Epidermal melanocyte (primary cell): ENCODE data around the gene ACP7.
"Not testable (repeated sequence)": the region's sequence is repeated elsewhere in the genome, so short reads cannot be mapped to it uniquely, and the experiment has no call there.

ENCODE experiments used
- DNase-seq: peaks from one replicate; pipeline ENCODE4 v3.0.0; 2011; ENCODE audit warnings: low spot score; ENCODE audit not compliant: insufficient read length

The ACP7 gene, protein sequence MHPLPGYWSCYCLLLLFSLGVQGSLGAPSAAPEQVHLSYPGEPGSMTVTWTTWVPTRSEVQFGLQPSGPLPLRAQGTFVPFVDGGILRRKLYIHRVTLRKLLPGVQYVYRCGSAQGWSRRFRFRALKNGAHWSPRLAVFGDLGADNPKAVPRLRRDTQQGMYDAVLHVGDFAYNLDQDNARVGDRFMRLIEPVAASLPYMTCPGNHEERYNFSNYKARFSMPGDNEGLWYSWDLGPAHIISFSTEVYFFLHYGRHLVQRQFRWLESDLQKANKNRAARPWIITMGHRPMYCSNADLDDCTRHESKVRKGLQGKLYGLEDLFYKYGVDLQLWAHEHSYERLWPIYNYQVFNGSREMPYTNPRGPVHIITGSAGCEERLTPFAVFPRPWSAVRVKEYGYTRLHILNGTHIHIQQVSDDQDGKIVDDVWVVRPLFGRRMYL

DNA sequence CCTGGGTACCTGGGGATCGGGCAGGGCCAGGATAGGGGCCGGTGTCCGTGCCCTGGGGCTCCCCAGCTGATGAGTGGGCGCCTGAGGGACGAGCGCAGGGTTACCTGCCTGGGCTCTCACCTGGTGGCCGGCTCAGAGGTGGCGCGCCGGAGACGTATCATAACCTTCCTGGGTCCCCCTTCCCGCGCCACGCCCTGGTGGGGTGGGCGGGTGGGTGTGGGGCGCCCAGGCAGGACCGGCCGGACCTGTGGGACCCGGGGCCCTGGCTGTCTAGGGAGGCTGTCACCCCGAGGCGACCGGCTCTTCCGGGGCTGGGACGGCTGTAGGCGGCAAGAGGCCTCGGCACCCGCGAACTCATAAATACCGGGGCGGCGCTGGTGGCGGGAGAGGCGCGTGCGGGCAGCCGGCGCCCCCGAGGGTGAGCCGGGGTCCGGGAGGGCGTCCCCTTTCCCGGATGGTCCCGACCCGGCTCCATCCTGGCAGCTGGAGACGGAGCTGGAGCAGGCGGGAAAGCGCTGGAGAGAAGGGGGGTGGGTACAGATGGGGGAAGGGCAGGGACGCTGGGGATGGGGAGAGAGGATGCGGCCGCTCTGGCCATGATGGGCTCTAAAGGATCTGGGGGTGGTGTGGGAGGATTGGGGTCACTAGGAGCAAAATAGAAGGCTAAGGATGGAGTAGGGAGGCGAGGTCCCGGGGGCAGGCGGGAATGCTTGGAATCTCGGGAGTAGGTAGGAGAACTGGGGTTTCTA, at the start of gene ACP7:
Gene ACP7, plus strand, starts transcription at position 386 of the 749 bp plus-strand sequence. CDS start 902 bp downstream, outside the sequence.
- no peak for DNase-seq

- no peak for DNase-seq
These were observed 47.6 kb upstream of the ACP7 start for GRCh38 chr19:39036581-39036980.

- DNase-seq, result no peak
These were observed 47.0 kb upstream of the ACP7 start for GRCh38 chr19:39037194-39037593.

DNA sequence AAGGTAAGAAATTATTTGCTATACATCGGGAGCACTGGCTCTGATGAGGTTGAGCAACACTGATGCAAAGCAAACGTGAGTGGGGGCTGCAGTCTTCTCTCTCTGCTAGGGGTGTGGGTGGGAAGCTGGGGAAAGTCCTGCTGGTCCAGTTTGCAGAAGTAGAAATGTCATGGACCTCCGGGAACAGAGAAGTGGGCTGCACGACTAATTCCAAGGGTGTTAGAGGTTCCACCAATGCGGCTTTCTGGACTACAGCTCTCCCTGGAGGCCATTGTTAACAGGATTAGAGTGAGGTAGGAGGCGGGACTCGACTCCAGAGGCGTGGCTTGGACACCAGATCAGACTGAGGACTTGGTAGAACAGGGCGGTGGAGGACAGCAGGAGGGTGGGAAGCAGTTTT, 46.1 kb upstream of the ACP7 start:
- peak; percentile 23 for DNase-seq

- DNase-seq, result no peak
These were observed 38.7 kb upstream of the ACP7 start for GRCh38 chr19:39045506-39045905.

- no peak for DNase-seq
These were observed 37.9 kb upstream of the ACP7 start for GRCh38 chr19:39046037-39046821.

- DNase-seq, result no peak
These were observed 37.1 kb upstream of the ACP7 start for GRCh38 chr19:39047073-39047472.

GRCh38 chr19:39052243-39052746, 31.9 kb upstream of the ACP7 start:
- DNase-seq, result no peak

DNA sequence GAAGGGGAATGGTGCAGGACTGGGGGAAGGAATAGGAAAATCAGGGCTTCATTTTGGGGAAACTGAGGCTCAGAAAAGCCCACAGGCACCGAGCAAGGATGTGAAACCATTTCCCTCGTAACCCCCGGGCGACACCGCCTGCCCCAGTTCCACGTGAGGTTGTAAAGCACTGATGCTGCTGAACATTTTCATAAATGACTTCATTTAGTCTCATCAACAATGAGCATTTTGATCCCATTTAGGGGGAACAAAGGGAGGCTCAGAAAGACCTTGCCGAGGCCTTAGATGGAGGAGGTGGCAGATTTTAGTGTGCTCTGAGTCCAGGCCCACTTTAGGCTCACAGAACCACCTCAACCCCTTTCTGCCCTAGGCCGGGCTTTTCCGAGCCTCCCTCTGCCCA, 31.3 kb upstream of the ACP7 start:
- DNase-seq, result no peak

- DNase-seq, result no peak
These were observed 30.7 kb upstream of the ACP7 start for GRCh38 chr19:39053276-39054090.

- no peak for DNase-seq
These were observed 30.1 kb upstream of the ACP7 start for GRCh38 chr19:39054091-39054470.

DNA sequence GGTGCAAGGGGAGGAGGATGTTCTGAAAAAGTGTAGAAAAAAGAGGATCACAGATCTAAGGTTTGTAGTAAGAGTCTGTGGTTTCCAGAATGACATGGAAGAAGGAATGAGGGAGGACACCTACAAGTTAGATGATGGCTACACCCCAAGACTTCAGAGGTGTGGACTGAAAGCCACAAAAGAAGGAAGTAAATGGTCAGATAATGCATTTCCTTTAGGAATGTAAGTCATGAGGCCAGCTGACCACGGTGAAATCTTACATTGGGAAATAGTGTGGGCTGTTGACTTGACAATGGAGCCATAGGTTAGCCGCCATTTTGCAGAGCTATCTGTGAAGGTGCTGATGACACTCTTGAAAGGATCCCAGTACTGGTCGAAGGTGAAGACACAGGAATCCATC, 26.6 kb upstream of the ACP7 start:
- DNase-seq, result no peak

DNA sequence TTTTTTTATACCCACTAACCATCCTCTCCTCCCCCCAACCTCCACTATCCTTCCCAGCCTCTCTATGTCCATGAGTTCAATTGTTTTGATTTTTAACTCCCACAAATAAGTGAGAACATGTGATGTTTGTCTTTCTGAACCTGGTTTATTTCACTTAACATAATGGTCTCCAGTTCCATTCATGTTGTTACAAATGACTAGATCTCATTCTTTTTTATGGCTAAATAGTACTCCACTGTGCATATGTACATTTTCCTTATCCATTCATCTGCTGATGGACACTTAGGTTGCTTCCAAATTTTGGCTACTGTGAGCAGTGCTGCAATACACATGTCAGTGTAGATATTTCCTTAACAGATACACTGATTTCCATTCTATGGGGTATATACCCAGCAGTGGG, 24.9 kb upstream of the ACP7 start:
- DNase-seq, result no peak

DNA sequence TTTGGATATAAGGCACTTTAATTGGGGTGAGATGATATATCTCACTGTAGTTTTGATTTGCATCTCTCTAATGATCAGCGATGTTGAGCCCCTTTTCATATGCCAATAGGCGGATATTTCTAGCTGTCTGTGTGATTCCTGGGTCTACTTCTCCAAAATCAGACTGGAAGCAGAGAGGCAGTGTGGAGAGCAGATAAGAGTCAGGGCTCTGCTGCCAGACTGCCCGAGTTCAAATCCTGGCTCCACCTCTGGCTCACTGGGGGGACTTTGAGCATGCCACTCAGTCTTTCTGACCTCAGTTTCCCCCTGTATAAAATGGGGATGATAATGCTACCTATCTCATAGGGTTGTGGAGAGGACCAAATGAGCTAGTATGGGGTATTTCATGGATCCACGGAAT, 24.0 kb upstream of the ACP7 start:
- no peak for DNase-seq

GRCh38 chr19:39064405-39064804, 19.8 kb upstream of the ACP7 start:
- no peak for DNase-seq

- DNase-seq, result no peak
These were observed 18.2 kb upstream of the ACP7 start for GRCh38 chr19:39065928-39066327.

GRCh38 chr19:39067104-39067503, 17.1 kb upstream of the ACP7 start:
- no peak for DNase-seq

DNA sequence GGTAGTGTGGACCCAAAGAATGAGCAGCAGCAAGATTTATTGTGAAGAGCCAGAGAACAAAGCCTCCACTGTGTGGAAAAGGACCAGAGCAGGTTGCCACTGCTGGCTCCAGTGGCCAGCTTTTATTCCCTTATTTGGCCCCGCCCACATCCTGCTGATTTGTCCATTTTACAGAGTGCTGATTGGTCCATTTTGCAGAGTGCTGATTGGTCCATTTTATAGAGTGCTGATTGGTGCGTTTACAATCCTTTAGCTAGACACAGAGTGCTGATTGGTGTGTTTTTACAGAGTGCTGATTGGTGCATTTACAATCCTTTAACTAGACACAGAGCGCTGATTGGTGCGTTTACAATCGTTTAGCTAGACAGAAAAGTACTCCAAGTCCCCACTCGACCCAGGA, 15.9 kb upstream of the ACP7 start:
- DNase-seq, result not testable (repeated sequence)

GRCh38 chr19:39070888-39071287, 13.3 kb upstream of the ACP7 start:
- no peak for DNase-seq

GRCh38 chr19:39074205-39074692, 9.9 kb upstream of the ACP7 start:
- DNase-seq, result no peak

DNA sequence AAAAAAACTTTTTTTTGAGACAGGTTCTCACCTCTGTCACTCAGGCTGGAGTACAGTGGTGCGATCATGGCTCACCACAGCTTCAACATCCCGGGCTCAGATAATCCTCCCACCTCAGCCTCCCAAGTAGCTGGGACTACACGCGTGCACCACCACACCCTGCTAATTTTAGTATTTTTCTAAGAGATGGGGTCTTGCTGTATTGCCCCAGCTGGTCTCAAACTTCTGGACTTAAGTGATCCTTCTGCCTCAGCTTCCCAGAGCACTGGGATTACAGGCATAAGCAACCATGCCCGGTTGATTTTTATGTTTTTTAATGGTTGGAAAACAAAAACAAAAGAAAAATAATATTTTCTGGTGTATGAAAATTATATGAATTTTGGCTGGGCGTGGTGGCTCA, 9.2 kb upstream of the ACP7 start:
- no peak for DNase-seq
